OCI-LY3 (cell line): ENCODE measurements around the gene TEDC1.

Experiments
- EZH2phosphoT487 ChIP-seq: fragments of 200-600 bp; shearing (Covaris generic); IDR thresholded peaks from 2 replicates; pipeline ENCODE4 v1.6.1; 2018; ENCODE audit warnings: antibody characterized with exemption, mixed run types, low read depth
- TF ChIP-seq, protein P1 (sequence below): fragments of 200-600, 300-600 bp; sonication (generic); IDR thresholded peaks from 2 replicates; pipeline ENCODE4 v1.5.1; 2014; ENCODE audit warnings: antibody characterized with exemption, low read length, low read depth

DNA sequence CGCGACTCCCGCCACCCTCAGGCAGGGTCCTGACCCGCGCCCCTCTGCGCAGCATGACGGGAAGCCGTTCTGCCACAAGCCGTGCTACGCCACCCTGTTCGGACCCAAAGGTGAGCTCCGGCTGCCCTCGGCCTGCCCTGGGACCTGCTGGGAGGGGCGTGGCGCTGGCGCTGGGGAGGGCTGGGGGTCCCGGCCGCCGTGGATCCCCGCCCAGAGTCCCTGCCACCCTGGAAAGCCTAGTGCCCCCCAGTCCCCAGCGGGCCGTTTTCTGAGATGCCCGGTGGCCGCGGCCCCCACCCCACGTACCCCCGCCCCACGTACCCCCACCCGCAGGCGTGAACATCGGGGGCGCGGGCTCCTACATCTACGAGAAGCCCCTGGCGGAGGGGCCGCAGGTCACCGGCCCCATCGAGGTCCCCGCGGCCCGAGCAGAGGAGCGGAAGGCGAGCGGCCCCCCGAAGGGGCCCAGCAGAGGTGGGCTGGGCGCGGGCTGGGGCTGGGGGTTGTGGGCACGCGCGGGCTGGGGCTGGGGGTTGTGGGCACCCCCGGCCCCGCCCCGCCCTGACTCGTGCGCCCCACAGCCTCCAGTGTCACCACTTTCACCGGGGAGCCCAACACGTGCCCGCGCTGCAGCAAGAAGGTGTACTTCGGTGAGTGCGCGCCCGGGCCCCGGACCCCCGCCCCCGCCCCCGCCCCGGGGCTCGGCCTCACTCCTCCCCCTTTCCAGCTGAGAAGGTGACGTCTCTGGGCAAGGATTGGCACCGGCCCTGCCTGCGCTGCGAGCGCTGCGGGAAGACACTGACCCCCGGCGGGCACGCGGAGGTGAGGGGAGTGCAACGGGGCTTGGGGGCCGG lies 12.4 kb upstream of the TEDC1 start:
- TF ChIP-seq, protein P1, sequence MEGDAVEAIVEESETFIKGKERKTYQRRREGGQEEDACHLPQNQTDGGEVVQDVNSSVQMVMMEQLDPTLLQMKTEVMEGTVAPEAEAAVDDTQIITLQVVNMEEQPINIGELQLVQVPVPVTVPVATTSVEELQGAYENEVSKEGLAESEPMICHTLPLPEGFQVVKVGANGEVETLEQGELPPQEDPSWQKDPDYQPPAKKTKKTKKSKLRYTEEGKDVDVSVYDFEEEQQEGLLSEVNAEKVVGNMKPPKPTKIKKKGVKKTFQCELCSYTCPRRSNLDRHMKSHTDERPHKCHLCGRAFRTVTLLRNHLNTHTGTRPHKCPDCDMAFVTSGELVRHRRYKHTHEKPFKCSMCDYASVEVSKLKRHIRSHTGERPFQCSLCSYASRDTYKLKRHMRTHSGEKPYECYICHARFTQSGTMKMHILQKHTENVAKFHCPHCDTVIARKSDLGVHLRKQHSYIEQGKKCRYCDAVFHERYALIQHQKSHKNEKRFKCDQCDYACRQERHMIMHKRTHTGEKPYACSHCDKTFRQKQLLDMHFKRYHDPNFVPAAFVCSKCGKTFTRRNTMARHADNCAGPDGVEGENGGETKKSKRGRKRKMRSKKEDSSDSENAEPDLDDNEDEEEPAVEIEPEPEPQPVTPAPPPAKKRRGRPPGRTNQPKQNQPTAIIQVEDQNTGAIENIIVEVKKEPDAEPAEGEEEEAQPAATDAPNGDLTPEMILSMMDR = no peak
- no peak for TF ChIP-seq EZH2phosphoT487
